ENCODE results near the gene NCBP3.

The NCBP3 gene

DNA sequence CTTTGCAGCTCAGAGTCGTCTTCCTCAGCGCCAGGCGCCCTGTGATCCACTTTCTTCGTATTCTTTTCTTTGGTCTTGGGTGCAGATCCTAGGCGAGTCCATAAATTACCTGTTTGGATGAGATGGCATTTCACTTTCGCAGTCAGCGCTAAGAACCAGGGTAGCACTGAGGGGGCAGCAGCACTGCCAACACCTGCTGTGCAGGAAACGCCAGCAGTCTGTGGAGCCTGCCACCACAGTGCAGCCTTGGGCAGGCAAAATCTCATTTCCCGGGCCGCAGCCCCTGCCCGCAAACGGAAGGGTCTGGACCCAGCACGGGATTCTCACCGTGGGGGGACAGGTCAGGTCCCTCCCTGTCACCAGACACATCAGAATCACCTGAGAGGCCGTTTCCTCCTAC lies 32.9 kb downstream of the NCBP3 start:
- no peak for DNase-seq
- no peaks in the 10 kb centered on the region for H3K27me3 ChIP-seq (ENCODE audit: insufficient read depth, low read depth, severe bottlenecking)
- H3K36me3 ChIP-seq: peaks cover 90% of the 10 kb centered on the region
- no peaks in the 10 kb centered on the region for H3K9me3 ChIP-seq (ENCODE audit: severe bottlenecking)
- no peak overlapping the region for H3K27ac ChIP-seq
- TF ChIP-seq, protein P1, sequence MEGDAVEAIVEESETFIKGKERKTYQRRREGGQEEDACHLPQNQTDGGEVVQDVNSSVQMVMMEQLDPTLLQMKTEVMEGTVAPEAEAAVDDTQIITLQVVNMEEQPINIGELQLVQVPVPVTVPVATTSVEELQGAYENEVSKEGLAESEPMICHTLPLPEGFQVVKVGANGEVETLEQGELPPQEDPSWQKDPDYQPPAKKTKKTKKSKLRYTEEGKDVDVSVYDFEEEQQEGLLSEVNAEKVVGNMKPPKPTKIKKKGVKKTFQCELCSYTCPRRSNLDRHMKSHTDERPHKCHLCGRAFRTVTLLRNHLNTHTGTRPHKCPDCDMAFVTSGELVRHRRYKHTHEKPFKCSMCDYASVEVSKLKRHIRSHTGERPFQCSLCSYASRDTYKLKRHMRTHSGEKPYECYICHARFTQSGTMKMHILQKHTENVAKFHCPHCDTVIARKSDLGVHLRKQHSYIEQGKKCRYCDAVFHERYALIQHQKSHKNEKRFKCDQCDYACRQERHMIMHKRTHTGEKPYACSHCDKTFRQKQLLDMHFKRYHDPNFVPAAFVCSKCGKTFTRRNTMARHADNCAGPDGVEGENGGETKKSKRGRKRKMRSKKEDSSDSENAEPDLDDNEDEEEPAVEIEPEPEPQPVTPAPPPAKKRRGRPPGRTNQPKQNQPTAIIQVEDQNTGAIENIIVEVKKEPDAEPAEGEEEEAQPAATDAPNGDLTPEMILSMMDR (IDR thresholded peaks at IDR 0.05; ENCODE audit: low read depth, low read length): no peak
- H3K4me3 ChIP-seq (ENCODE audit: low read depth, low read length): no peak overlapping the region

DNA sequence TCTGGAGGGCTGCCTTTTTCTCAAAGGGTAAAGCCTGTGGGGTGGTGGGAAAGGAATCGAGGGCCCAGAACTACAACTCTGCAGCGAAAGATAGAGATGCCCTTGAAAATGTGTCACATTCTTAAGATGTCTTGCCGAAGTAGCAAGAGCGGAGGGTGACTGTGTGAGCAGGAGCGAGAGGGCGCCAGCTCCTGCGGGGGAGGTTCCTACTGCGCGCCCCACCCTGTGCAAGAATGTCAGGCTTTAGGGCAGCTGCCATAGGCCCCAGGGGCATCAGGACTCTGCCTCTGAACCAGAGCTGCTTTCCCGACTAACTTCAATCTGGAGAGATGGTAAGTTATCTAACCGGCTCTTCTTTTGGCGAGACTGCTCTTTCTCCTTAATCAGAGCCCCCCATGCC lies 33.3 kb downstream of the NCBP3 start:
- Histone ChIP-seq H3K27me3 (ENCODE audit: insufficient read depth, low read depth, severe bottlenecking) (no peaks in the 10 kb centered on the region), H3K27ac (no peak overlapping the region), H3K36me3 (peaks cover 89% of the 10 kb centered on the region), H3K4me3 (ENCODE audit: low read depth, low read length) (no peak overlapping the region), H3K9me3 (ENCODE audit: severe bottlenecking) (no peaks in the 10 kb centered on the region)
- TF ChIP-seq, protein P1 (IDR thresholded peaks at IDR 0.05; ENCODE audit: low read depth, low read length): no peak
- no peak for DNase-seq

GRCh38 chr17:3812284-3812683 lies 33.8 kb downstream of the NCBP3 start:
- Histone ChIP-seq H3K36me3 (peaks cover 89% of the 10 kb centered on the region), H3K9me3 (ENCODE audit: severe bottlenecking) (no peaks in the 10 kb centered on the region)

GRCh38 chr17:3810019-3810418 lies 36.0 kb downstream of the NCBP3 start:
- Histone ChIP-seq H3K9me3 (ENCODE audit: severe bottlenecking) (no peaks in the 10 kb centered on the region), H3K4me3 (ENCODE audit: low read depth, low read length) (no peak overlapping the region), H3K27me3 (ENCODE audit: insufficient read depth, low read depth, severe bottlenecking) (no peaks in the 10 kb centered on the region), H3K36me3 (peaks cover 74% of the 10 kb centered on the region), H3K27ac (no peak overlapping the region)
- TF ChIP-seq, protein P1 (IDR thresholded peaks at IDR 0.05; ENCODE audit: low read depth, low read length): no peak
- DNase-seq: no peak

More at GRCh38 chr17:3812284-3812683, 33.8 kb downstream of the NCBP3 start:
- Histone ChIP-seq H3K27me3 (ENCODE audit: insufficient read depth, low read depth, severe bottlenecking) (no peaks in the 10 kb centered on the region), H3K4me3 (ENCODE audit: low read depth, low read length) (no peak overlapping the region), H3K27ac (no peak overlapping the region)
- no peak for DNase-seq
- TF ChIP-seq, protein P1 (IDR thresholded peaks at IDR 0.05; ENCODE audit: low read depth, low read length): no peak

GRCh38 chr17:3809135-3809534 lies 36.9 kb downstream of the NCBP3 start:
- Histone ChIP-seq H3K4me3 (ENCODE audit: low read depth, low read length) (no peak overlapping the region), H3K27me3 (ENCODE audit: insufficient read depth, low read depth, severe bottlenecking) (no peaks in the 10 kb centered on the region), H3K27ac (no peak overlapping the region), H3K9me3 (ENCODE audit: severe bottlenecking) (no peaks in the 10 kb centered on the region), H3K36me3 (peaks cover 69% of the 10 kb centered on the region)
- TF ChIP-seq, protein P1 (IDR thresholded peaks at IDR 0.05; ENCODE audit: low read depth, low read length): no peak
- no peak for DNase-seq

GRCh38 chr17:3808701-3809100 lies 37.3 kb downstream of the NCBP3 start:
- no peak for DNase-seq
- peaks cover 65% of the 10 kb centered on the region for H3K36me3 ChIP-seq
- H3K4me3 ChIP-seq (ENCODE audit: low read depth, low read length): no peak overlapping the region
- H3K9me3 ChIP-seq (ENCODE audit: severe bottlenecking): no peaks in the 10 kb centered on the region
- TF ChIP-seq, protein P1 (IDR thresholded peaks at IDR 0.05; ENCODE audit: low read depth, low read length): no peak
- H3K27ac ChIP-seq: no peak overlapping the region
- no peaks in the 10 kb centered on the region for H3K27me3 ChIP-seq (ENCODE audit: insufficient read depth, low read depth, severe bottlenecking)

Data from WERI-Rb-1 (cell line).